Immature natural killer cell (primary cell): ENCODE results near the gene NPEPL1. TPM values are rescaled to one million over a fixed set of nuclear protein-coding genes. Genes with fewer than 3 reads are reported as not detected.
"Not testable (repeated sequence)": the region's sequence is repeated elsewhere in the genome, so short reads cannot be mapped to it uniquely, and the experiment has no call there.

Source experiments
- DNase-seq, 3 donors: peaks; one replicate each; pipeline ENCODE4 v3.0.0; 2022; ENCODE audit warnings: mixed read lengths in 1 of 3
- H3K27ac Mint-ChIP-seq, 6 donors: one replicate each; pipeline ENCODE4 v1.8.0; 2020; ENCODE audit warnings: mixed read lengths in 6 of 6, mild to moderate bottlenecking in 5 of 6, inconsistent platforms in 4 of 6, moderate library complexity in 3 of 6
- H3K27me3 Mint-ChIP-seq, 3 donors: one replicate each; pipeline ENCODE4 v1.8.0; 2020 to 2021; ENCODE audit warnings: low read depth in 3 of 3, mild to moderate bottlenecking in 3 of 3, mixed read lengths in 3 of 3, moderate library complexity in 3 of 3, inconsistent platforms in 1 of 3
- H3K36me3 Mint-ChIP-seq, 3 donors: one replicate each; pipeline ENCODE4 v1.8.0; 2020; ENCODE audit warnings: mixed read lengths in 3 of 3, inconsistent platforms in 2 of 3, mild to moderate bottlenecking in 2 of 3
- H3K4me1 Mint-ChIP-seq, 2 donors: one replicate each; pipeline ENCODE4 v1.8.0; 2020; ENCODE audit warnings: inconsistent platforms in 2 of 2, mild to moderate bottlenecking in 2 of 2, mixed read lengths in 2 of 2, moderate library complexity in 1 of 2
- H3K4me3 Mint-ChIP-seq, 5 donors: one replicate each; pipeline ENCODE4 v1.8.0; 2020; ENCODE audit warnings: mild to moderate bottlenecking in 5 of 5, mixed read lengths in 5 of 5, inconsistent platforms in 3 of 5, moderate library complexity in 3 of 5
- H3K9me3 Mint-ChIP-seq, 6 donors: one replicate each; pipeline ENCODE4 v1.8.0; 2020; ENCODE audit warnings: mild to moderate bottlenecking in 6 of 6, mixed read lengths in 6 of 6, inconsistent platforms in 4 of 6, moderate library complexity in 3 of 6
- polyA plus RNA-seq, 3 donors: library from polyadenylated mRNA; unstranded; fragments of 300-500 nt; fragmentation: Illumina TruSeq; gene quantifications; one replicate each; pipeline ENCODE4 v1.2.3, GENCODE V29; 2021

NPEPL1 gene
- polyA plus RNA-seq, result 10 to 100 TPM; 10.1 to 20.1 (median 11.6) TPM

DNA sequence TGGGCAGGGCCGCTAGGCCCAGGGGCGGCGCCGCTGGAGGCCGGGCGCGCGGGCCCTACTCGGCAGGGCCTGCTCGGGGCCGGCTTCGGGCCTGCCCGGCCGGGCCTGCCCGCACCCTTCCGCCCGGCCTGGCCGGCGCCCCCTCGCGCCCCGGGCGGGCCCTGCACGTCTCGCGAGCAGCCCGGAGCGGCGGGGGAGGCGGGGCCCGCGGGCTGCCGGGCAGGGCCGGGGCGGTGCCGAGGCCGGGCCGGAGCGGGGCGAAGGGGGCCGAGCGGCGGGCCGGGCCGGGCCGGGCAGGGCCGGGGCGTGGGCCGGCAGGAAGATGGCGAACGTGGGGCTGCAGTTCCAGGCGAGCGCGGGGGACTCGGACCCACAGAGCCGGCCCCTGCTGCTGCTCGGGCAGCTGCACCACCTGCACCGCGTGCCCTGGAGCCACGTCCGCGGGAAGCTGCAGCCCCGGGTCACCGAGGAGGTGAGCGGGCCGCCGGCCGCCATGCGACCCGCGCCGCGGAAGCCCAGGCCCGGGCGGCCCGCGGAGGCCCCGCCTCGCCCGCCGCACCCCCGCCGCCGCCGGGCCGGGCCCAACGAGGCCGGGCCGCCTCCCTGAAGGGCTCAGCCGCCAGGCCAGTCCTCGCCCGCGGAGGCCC, at the start of gene NPEPL1:
Gene NPEPL1 (plus strand): TSS at position 222 of the 647 bp plus-strand sequence. CDS start 101 bp downstream, at position 323.
- Mint-ChIP-seq H3K4me1 (peaks cover 0 to 12% of the 10 kb centered on the region in 2 donors), H3K4me3 (peak within 1 kb of the TSS; percentile 68 to 84 (median 77)), H3K27ac (peak within 1 kb of the TSS; percentile 76 to 91 (median 84)), H3K9me3 (no peaks in the 10 kb centered on the region), H3K27me3 (peaks cover 4 to 17% (median 6%) of the 10 kb centered on the region in 3 donors), H3K36me3 (peaks cover 0 to 8% (median 3%) of the 10 kb centered on the region in 3 donors)
- DNase-seq, result peak; percentile 67 to 76 (median 71)

GRCh38 chr20:58642896-58643295, 49.7 kb upstream of the NPEPL1 start:
- not testable (repeated sequence) for H3K4me1 Mint-ChIP-seq, H3K4me3 Mint-ChIP-seq, DNase-seq, H3K27me3 Mint-ChIP-seq, H3K36me3 Mint-ChIP-seq, H3K9me3 Mint-ChIP-seq, H3K27ac Mint-ChIP-seq

DNA sequence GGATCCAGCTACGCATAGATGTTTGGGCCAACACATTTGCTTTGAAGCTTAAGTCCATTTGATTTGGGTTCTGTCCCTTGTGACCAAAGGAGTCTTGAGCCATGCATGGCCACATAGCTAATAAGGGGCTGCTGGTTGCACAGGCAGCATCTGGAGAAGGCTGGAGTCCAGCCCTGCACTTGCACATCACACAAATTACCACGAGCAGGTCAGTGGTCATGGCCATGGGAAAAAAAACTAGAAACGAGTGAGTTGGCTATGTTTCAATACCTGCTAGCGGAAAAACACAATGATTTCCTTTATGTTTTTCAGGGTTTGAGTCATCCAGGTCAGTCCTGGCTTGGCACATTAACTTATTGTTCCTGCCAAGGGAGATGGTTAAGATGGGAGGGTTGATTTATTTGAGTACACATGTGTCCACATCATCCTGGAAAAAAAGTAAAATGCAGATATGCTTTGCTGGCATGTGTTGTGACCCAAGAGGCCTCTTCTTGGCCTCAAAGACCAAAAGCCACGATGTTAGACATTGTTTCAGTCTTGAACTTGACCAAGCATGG, 47.1 kb upstream of the NPEPL1 start:
- no peaks in the 10 kb centered on the region for H3K9me3 Mint-ChIP-seq
- peaks cover 0 to 5% (median 2%) of the 10 kb centered on the region in 3 donors for H3K27me3 Mint-ChIP-seq
- no peak overlapping the region for H3K27ac Mint-ChIP-seq
- DNase-seq, result no peak
- H3K4me3 Mint-ChIP-seq, result no peak overlapping the region
- H3K36me3 Mint-ChIP-seq, result peaks cover 0 to 4% (median 0%) of the 10 kb centered on the region in 3 donors
- H3K4me1 Mint-ChIP-seq, result peaks cover 10 to 12% of the 10 kb centered on the region in 2 donors

DNA sequence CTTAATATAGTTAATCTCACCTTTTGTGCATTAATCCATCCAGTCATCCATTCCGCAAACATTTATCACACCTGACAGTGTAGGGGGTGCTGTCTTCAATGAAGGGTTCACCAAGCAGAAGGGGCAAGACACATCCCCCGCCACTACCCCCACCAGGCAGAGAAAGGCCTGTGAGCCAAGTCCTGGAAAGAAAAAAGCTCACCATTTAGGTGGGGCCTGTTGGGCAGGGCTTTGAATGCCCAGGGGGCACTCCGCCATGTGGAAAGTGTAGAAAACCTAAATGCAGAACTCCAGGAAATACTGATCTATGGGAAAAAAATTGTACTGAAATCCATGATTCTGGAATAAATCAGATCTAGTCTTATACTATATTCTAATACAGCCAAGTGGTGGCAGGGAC, 46.3 kb upstream of the NPEPL1 start:
- no peak for DNase-seq
- Mint-ChIP-seq H3K36me3 (peaks cover 0 to 4% (median 0%) of the 10 kb centered on the region in 3 donors), H3K4me3 (no peak overlapping the region), H3K4me1 (peaks cover 10 to 12% of the 10 kb centered on the region in 2 donors), H3K27ac (no peak overlapping the region), H3K9me3 (no peaks in the 10 kb centered on the region), H3K27me3 (peaks cover 5 to 8% (median 6%) of the 10 kb centered on the region in 3 donors)

GRCh38 chr20:58646703-58647102, 45.9 kb upstream of the NPEPL1 start:
- Mint-ChIP-seq H3K4me1 (peaks cover 12 to 17% of the 10 kb centered on the region in 2 donors), H3K9me3 (no peaks in the 10 kb centered on the region), H3K27ac (no peak overlapping the region), H3K27me3 (peaks cover 7 to 9% (median 7%) of the 10 kb centered on the region in 3 donors), H3K36me3 (peaks cover 0 to 4% (median 0%) of the 10 kb centered on the region in 3 donors), H3K4me3 (no peak overlapping the region)
- no peak for DNase-seq

GRCh38 chr20:58647162-58647795, 45.3 kb upstream of the NPEPL1 start:
- Mint-ChIP-seq H3K4me3 (peak overlapping the region in 1 of 5 donors; percentile 21), H3K9me3 (no peaks in the 10 kb centered on the region), H3K27me3 (peaks cover 7 to 14% (median 11%) of the 10 kb centered on the region in 3 donors), H3K27ac (no peak overlapping the region), H3K4me1 (peaks cover 18 to 22% of the 10 kb centered on the region in 2 donors), H3K36me3 (peaks cover 0 to 2% (median 0%) of the 10 kb centered on the region in 3 donors)
- DNase-seq, result no peak

GRCh38 chr20:58647796-58648501, 44.7 kb upstream of the NPEPL1 start:
- H3K4me1 Mint-ChIP-seq, result peaks cover 24 to 29% of the 10 kb centered on the region in 2 donors
- H3K36me3 Mint-ChIP-seq, result no peaks in the 10 kb centered on the region
- peaks cover 7 to 20% (median 16%) of the 10 kb centered on the region in 3 donors for H3K27me3 Mint-ChIP-seq
- DNase-seq, result no peak
- H3K9me3 Mint-ChIP-seq, result no peaks in the 10 kb centered on the region
- H3K4me3 Mint-ChIP-seq, result peak overlapping the region in 1 of 5 donors; percentile 21
- H3K27ac Mint-ChIP-seq, result no peak overlapping the region

GRCh38 chr20:58648502-58648825, 44.1 kb upstream of the NPEPL1 start:
- Mint-ChIP-seq H3K27ac (peak overlapping the region in 4 of 6 donors; percentile 28 to 83 (median 74)), H3K4me1 (peaks cover 28 to 34% of the 10 kb centered on the region in 2 donors), H3K4me3 (peak overlapping the region; percentile 63 to 85 (median 79)), H3K27me3 (peaks cover 7 to 20% (median 16%) of the 10 kb centered on the region in 3 donors)
- DNase-seq, H3K36me3 Mint-ChIP-seq, H3K9me3 Mint-ChIP-seq: not testable (repeated sequence)

GRCh38 chr20:58649288-58650180, 43.1 kb upstream of the NPEPL1 start:
- H3K27me3 Mint-ChIP-seq, result peaks cover 7 to 20% (median 16%) of the 10 kb centered on the region in 3 donors
- peak overlapping the region; percentile 37 to 83 (median 78) for H3K27ac Mint-ChIP-seq
- H3K9me3 Mint-ChIP-seq, result no peaks in the 10 kb centered on the region
- peak overlapping the region; percentile 70 to 85 (median 79) for H3K4me3 Mint-ChIP-seq
- H3K4me1 Mint-ChIP-seq, result peaks cover 28 to 39% of the 10 kb centered on the region in 2 donors
- H3K36me3 Mint-ChIP-seq, result no peaks in the 10 kb centered on the region
- DNase-seq, result peak in 2 of 3 donors; percentile 23 to 38

GRCh38 chr20:58650181-58650775, 42.3 kb upstream of the NPEPL1 start:
- Mint-ChIP-seq H3K27ac (peak overlapping the region in 5 of 6 donors; percentile 96 to 100 (median 99)), H3K4me1 (peaks cover 28 to 46% of the 10 kb centered on the region in 2 donors), H3K36me3 (no peaks in the 10 kb centered on the region), H3K27me3 (peaks cover 7 to 20% (median 16%) of the 10 kb centered on the region in 3 donors), H3K9me3 (no peaks in the 10 kb centered on the region), H3K4me3 (peak overlapping the region; percentile 97 to 99 (median 98))
- peak; percentile 42 to 50 (median 48) for DNase-seq

DNA sequence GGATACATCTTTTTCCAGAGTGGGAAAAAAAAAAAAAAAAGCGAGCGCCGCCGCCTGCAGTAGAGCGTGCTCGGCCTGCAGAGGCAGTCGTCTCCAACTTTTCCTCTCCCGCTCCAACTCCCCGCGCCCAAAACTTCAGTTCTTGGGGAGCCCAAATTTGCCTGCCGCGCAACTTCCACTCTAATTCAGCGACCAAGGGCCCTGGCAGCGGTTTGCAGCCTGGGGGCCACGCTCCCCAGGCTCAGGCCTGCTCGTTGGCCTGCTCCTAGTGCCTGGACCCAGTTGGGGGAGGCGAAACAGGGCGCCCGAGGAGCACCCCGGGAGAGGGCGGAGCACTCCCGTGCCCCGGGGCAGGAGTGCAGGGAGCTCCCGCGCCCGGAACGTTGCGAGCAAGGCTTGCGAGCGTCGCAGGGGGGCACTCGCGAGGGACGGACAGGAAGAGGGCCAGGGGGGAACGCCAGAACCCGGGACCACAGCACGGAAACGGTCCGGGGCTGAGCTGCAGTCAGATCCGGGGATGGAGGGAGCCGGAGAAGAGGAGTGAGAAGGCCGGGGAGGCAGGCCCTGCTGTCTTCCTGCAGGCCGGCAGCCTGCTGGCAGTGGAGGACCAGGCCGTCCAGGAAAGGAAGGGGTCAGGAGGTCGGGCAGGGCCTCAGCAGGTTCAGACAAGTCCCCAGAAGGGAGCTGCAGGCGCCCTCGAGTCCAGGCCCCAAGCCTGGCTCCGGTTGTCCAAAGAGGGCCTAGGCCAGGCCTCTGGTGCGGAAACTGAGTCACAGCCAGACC, 41.6 kb upstream of the NPEPL1 start, which contains the start of gene STX16:
Gene STX16 (plus strand): TSS at position 508 of the 783 bp plus-strand sequence. CDS start 724 bp downstream, outside the sequence.
- Mint-ChIP-seq H3K4me3 (peak within 1 kb of the TSS; percentile 97 to 99 (median 98)), H3K4me1 (peaks cover 33 to 53% of the 10 kb centered on the region in 2 donors), H3K9me3 (no peaks in the 10 kb centered on the region), H3K36me3 (no peaks in the 10 kb centered on the region), H3K27ac (peak within 1 kb of the TSS; percentile 94 to 100 (median 98)), H3K27me3 (peaks cover 7 to 20% (median 16%) of the 10 kb centered on the region in 3 donors)
- DNase-seq, result peak; percentile 73 to 80 (median 79)

DNA sequence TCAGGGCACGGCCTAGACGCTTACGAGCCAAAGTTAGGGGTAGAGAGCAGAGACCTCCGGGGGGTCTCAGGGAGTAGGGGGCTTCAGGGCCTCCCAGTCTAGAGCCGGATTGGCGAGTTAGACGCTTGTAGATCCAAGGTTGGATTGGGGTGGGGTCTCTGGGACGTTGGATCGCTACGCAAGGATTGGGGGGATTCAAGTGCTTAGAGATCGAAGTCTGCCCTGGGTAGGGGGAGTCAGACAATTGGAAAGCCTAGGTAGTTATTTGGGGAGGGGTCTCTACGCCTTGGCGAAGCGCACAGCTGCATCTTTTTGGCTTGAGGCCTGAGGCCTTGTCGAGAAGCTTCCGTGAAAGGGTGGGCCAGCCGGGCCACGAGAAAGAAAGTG, 41.0 kb upstream of the NPEPL1 start:
- H3K27ac Mint-ChIP-seq, result peak overlapping the region; percentile 94 to 100 (median 98)
- H3K36me3 Mint-ChIP-seq, result no peaks in the 10 kb centered on the region
- peaks cover 38 to 59% of the 10 kb centered on the region in 2 donors for H3K4me1 Mint-ChIP-seq
- H3K4me3 Mint-ChIP-seq, result peak overlapping the region; percentile 97 to 99 (median 98)
- no peaks in the 10 kb centered on the region for H3K9me3 Mint-ChIP-seq
- peaks cover 7 to 20% (median 16%) of the 10 kb centered on the region in 3 donors for H3K27me3 Mint-ChIP-seq
- DNase-seq, result no peak
